A549 treated with AZD9567 at 1 μM for 4 hours (cell line): Measurements from ENCODE around the gene LMO2. TPM values are rescaled to one million over a fixed set of nuclear protein-coding genes. Genes with fewer than 3 reads are reported as not detected.

ENCODE experiments used
- total RNA-seq: library from RNA; stranded (reverse); fragments of 200-300 nt; extraction: Qiagen RNA extraction; gene quantifications from 5 replicates; pipeline ENCODE4 v1.2.3, GENCODE V29; 2022; ENCODE audit not compliant: insufficient read depth

Gene LMO2
- total RNA-seq: 0.48 to 1.2 TPM (median 0.84 TPM) in 4 of 5 replicates, not detected in the other

GRCh38 chr11:33891714-33892327, at the start of gene LMO2:
Gene LMO2, minus strand, starts transcription at chr11:33892076. Its CDS starts 22,360 bp downstream, at chr11:33869716.

Other genes with a start within 250 kb of the LMO2 start
- 1.5 to 2.2 TPM (median 1.7 TPM) in 4 of 5 replicates, not detected in the other for gene C11orf91, start 191.2 kb downstream of the LMO2 start, total RNA-seq
- 783 to 1,078 TPM (median 972 TPM) in 5 replicates for gene CD59, start 155.7 kb downstream of the LMO2 start, total RNA-seq
- gene FBXO3, start 117.6 kb downstream of the LMO2 start, total RNA-seq: 22.3 to 37.3 TPM (median 25.9 TPM) in 5 replicates
- 130 to 177 TPM (median 139 TPM) in 5 replicates for gene CAPRIN1, start 159.7 kb upstream of the LMO2 start, total RNA-seq
- 49.9 to 53.9 TPM (median 50.7 TPM) in 5 replicates for gene NAT10, start 213.6 kb upstream of the LMO2 start, total RNA-seq